SU-DHL-6 (cell line): Measurements from ENCODE around the gene DEDD2.
A peak's percentile ranks its signal among the peaks of the same experiment; 100 is the strongest.

Experiments used
- H2AFZ ChIP-seq: fragments of 200-600 bp; sonication (generic); 2 replicates; pipeline ENCODE4 v1.6.1; 2014; ENCODE audit warnings: low read depth, mild to moderate bottlenecking, moderate library complexity, mixed read lengths, antibody characterized with exemption, low read length; ENCODE audit not compliant: severe bottlenecking
- H3F3A ChIP-seq: fragments of 200-600 bp; shearing (Covaris generic); 2 replicates; pipeline ENCODE4 v1.6.0; 2016; ENCODE audit warnings: antibody characterized with exemption, mild to moderate bottlenecking; ENCODE audit not compliant: insufficient read depth
- H3K27ac ChIP-seq: fragments of 200-600 bp; sonication (generic); 2 replicates; pipeline ENCODE4 v1.5.1; 2016; ENCODE audit warnings: low read depth, mild to moderate bottlenecking, low read length, moderate library complexity, mixed read lengths
- H3K27me3 ChIP-seq: fragments of 200-600 bp; sonication (generic), shearing (Covaris generic); 2 replicates; pipeline ENCODE4 v1.6.0; 2014; ENCODE audit warnings: mild to moderate bottlenecking, low read length
- H3K36me3 ChIP-seq: fragments of 200-600 bp; sonication (generic); 2 replicates; pipeline ENCODE4 v1.6.1; 2014; ENCODE audit warnings: mild to moderate bottlenecking, low read length, mixed read lengths
- H3K4me2 ChIP-seq: fragments of 300-600, 200-600 bp; shearing (Covaris generic), sonication (generic); 2 replicates; pipeline ENCODE4 v1.6.0; 2014; ENCODE audit warnings: low read length, low read depth, mild to moderate bottlenecking; ENCODE audit not compliant: poor library complexity, severe bottlenecking
- H3K4me3 ChIP-seq: fragments of 200-600 bp; sonication (generic); 2 replicates; pipeline ENCODE4 v1.5.1; 2014; ENCODE audit warnings: antibody characterized with exemption, low read length, mild to moderate bottlenecking, mixed read lengths; ENCODE audit not compliant: insufficient read depth, poor library complexity, severe bottlenecking
- H3K79me2 ChIP-seq: fragments of 200-600 bp; sonication (generic); 2 replicates; pipeline ENCODE4 v1.6.1; 2014; ENCODE audit warnings: mild to moderate bottlenecking, low read length, moderate library complexity; ENCODE audit not compliant: insufficient read depth
- H3K9ac ChIP-seq: fragments of 200-600 bp; sonication (generic); 2 replicates; pipeline ENCODE4 v1.7.0; 2014; ENCODE audit warnings: mild to moderate bottlenecking, low read length
- H3K9me2 ChIP-seq: fragments of 200-600 bp; sonication (generic); replicated peaks from 2 replicates; pipeline ENCODE4 v1.6.1; 2014; ENCODE audit warnings: low read length; ENCODE audit not compliant: insufficient read depth
- H3K9me3 ChIP-seq: fragments of 200-600 bp; sonication (generic); 2 replicates; pipeline ENCODE4 v1.6.1; 2014; ENCODE audit warnings: low read length, mixed read lengths; ENCODE audit not compliant: insufficient read depth
- H4K20me1 ChIP-seq: fragments of 200-600 bp; sonication (generic); 2 replicates; pipeline ENCODE4 v1.6.1; 2014; ENCODE audit warnings: low read depth, mild to moderate bottlenecking, antibody characterized with exemption, low read length, moderate library complexity, mixed read lengths
- EZH2phosphoT487 ChIP-seq: fragments of 200-600 bp; sonication (generic), shearing (Covaris generic); conservative IDR thresholded peaks from 2 replicates; pipeline ENCODE4 v1.6.1; 2018; ENCODE audit warnings: mild to moderate bottlenecking, antibody characterized with exemption, low read length, moderate library complexity, mixed read lengths
- TF ChIP-seq, protein P1 (sequence below): fragments of 200-600 bp; sonication (generic); IDR thresholded peaks from one replicate; pipeline ENCODE4 v1.5.1; 2017; ENCODE audit warnings: antibody characterized with exemption, mild to moderate bottlenecking, low read length, moderate library complexity; ENCODE audit not compliant: insufficient read depth, poor library complexity, severe bottlenecking

DEDD2 gene

DNA sequence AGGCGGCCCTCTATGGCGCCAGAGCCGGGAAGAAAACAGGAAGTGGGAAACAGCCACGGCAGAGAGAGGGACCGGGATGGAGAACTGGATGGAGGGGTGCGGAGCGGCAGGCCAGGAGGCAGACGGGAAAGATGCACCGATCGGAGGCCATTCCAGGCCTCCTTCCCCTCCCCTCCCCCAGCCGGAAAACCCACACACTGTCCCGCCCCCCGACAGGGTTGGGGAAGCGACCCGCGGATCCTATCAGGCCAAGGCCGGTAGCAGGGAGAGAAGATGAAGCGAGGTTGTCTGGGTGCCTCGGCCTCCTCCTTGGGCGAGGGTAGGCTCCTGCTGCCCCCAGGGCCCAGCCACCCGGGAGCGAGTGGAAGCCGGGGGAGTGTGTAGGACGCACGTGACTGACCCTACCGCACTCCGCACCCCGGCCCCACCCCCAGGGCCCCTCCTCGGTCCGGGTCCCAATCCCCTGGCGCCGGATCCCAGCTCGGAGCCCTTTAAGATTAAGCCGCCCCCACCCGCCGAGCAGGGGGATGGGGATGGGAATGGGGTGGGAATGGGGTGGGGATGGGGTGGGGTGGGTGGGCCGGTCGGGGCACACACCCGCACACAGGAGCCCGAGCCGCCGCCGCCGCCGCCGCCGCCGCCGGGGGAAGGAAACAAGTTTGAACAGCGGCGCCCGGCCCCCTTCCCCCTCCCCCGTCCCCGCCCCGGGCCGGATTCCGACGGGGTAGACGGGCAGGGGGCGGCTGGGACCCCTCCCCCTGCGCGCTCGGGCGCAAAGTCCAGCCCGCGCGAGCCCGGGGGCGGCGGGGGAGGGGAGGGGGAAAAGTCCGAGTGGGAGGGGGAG lies 36.0 kb upstream of the DEDD2 start:
- H3K79me2 ChIP-seq, result peaks cover 15% of the 10 kb centered on the region; the same call in 1 of the 2 replicates
- no peaks in the 10 kb centered on the region for H4K20me1 ChIP-seq
- H2AFZ ChIP-seq, result peak overlapping the region; percentile 65
- no peaks in the 10 kb centered on the region for H3K9me3 ChIP-seq
- TF ChIP-seq, protein P1, sequence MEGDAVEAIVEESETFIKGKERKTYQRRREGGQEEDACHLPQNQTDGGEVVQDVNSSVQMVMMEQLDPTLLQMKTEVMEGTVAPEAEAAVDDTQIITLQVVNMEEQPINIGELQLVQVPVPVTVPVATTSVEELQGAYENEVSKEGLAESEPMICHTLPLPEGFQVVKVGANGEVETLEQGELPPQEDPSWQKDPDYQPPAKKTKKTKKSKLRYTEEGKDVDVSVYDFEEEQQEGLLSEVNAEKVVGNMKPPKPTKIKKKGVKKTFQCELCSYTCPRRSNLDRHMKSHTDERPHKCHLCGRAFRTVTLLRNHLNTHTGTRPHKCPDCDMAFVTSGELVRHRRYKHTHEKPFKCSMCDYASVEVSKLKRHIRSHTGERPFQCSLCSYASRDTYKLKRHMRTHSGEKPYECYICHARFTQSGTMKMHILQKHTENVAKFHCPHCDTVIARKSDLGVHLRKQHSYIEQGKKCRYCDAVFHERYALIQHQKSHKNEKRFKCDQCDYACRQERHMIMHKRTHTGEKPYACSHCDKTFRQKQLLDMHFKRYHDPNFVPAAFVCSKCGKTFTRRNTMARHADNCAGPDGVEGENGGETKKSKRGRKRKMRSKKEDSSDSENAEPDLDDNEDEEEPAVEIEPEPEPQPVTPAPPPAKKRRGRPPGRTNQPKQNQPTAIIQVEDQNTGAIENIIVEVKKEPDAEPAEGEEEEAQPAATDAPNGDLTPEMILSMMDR, result no peak
- no peak for TF ChIP-seq EZH2phosphoT487
- peaks cover 15% of the 10 kb centered on the region; the same call in 1 of the 2 replicates for H3F3A ChIP-seq
- no peaks in the 10 kb centered on the region for H3K27me3 ChIP-seq
- H3K9ac ChIP-seq, result peak overlapping the region; percentile 98
- H3K27ac ChIP-seq, result peak overlapping the region; percentile 75
- H3K4me2 ChIP-seq, result peak overlapping the region; percentile 90
- H3K9me2 ChIP-seq, result no peaks in the 10 kb centered on the region
- H3K4me3 ChIP-seq, result peak overlapping the region; percentile 96
- no peaks in the 10 kb centered on the region for H3K36me3 ChIP-seq

DNA sequence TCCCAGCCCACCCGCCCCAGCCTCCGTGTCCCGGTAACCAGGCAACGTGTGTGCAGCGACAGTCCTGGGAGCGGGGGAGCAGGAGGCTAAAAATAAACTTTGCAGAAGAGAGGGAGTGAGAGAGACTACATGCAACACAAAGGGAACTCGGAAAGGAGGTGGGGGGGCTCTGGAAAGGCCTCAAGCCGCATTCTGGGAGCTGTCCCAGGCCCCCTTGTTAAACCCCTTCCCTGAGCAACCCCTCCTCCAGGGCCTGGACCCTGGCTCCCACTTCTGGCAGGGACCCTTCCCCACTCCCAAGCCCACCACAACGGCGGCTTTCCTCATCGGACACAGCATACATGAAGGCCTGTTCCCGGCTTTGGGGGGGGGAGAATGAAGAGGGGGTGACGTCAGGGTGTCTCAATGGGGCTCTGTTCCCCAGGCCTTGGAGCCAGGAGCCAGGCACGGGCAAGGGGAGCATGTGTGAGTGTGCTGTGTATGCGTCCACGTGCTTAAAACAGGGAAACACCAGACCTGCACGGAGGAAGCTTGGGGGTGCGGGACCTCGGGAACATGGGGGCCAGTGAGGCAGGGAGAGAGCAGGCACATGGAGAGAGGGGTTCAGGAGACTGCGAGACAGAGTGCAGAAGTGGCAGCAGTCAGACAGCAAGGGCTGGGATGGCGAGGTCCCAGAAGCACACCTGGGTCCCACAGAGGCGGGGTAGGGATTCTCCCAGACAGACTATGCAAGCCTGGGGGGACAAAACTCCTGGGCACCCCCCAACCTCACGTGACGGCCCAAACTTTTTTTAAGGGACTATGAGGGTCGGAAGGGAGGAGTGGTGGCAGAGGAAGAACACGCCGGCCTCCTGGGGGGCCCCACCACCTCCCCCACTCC lies 35.1 kb upstream of the DEDD2 start:
- Histone ChIP-seq H3K9me3 (no peaks in the 10 kb centered on the region), H3K4me2 (peak overlapping the region; percentile 54), H4K20me1 (no peaks in the 10 kb centered on the region), H3K79me2 (peaks cover 15% of the 10 kb centered on the region; the same call in 1 of the 2 replicates), H3K4me3 (peak overlapping the region; percentile 96), H2AFZ (no peak overlapping the region), H3K27ac (peak overlapping the region; percentile 42), H3K27me3 (no peaks in the 10 kb centered on the region), H3K9ac (peak overlapping the region; percentile 98), H3K9me2 (no peaks in the 10 kb centered on the region), H3K36me3 (no peaks in the 10 kb centered on the region), H3F3A (peaks cover 15% of the 10 kb centered on the region; the same call in 1 of the 2 replicates)
- TF ChIP-seq, protein P1, result no peak
- no peak for TF ChIP-seq EZH2phosphoT487

DNA sequence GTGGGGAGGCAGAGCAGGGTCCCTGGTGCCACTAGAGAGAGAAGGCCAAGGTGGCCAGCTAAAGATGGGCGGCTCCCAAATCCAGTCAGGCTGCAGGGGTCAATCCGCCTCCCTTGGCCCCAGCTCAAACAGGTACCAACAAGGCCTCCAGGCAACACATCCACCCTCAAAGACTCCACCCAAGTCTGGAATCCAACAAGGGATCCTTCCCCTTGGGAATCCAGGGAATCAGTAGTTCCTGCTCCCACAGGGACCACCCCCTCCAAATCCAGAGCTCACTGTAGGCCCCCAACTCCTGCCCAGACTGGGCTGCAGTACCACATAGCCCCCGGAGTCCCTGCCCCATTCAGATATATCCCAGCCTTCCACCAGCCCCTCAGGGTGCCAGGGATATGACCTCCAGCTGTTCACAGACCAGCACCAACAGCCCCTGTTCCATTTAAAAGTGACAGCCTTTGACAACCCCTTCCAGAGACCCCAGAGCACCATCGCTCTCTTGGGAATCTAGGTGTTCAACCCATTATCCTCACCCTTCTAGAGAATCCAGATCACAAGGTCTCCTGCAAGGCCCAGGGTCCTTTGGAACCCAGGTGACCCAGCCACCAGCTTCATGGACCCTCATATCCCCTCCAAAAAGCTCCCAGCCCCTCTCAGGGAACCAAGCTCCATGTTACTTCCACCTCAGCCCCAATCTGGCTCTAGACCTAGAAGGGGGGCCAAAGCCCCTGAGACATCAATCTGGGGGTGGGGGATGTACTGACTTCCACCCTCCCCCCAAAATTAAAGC lies 34.3 kb upstream of the DEDD2 start:
- no peaks in the 10 kb centered on the region for H3K36me3 ChIP-seq
- H3K4me3 ChIP-seq, result no peak overlapping the region
- no peaks in the 10 kb centered on the region for H4K20me1 ChIP-seq
- no peak overlapping the region for H3K9ac ChIP-seq
- H3K27me3 ChIP-seq, result no peaks in the 10 kb centered on the region
- peaks cover 15% of the 10 kb centered on the region; the same call in 1 of the 2 replicates for H3K79me2 ChIP-seq
- no peak overlapping the region for H2AFZ ChIP-seq
- H3F3A ChIP-seq, result peaks cover 15% of the 10 kb centered on the region; the same call in 1 of the 2 replicates
- H3K9me2 ChIP-seq, result no peaks in the 10 kb centered on the region
- H3K9me3 ChIP-seq, result no peaks in the 10 kb centered on the region
- H3K27ac ChIP-seq, result no peak overlapping the region
- H3K4me2 ChIP-seq, result no peak overlapping the region
- no peak for TF ChIP-seq EZH2phosphoT487
